Measurements from ENCODE around the gene BRMS1L.

GRCh38 chr14:35779368-35779767 lies 46.8 kb upstream of the BRMS1L start:
- no peak for TF ChIP-seq CTCF (IDR thresholded peaks at IDR 0.05)
- TF ChIP-seq POLR2A (IDR thresholded peaks at IDR 0.05) = no peak

Data from body of pancreas (tissue), 4 donors.